Measurements from ENCODE around the gene TBC1D17.

TBC1D17 gene

GRCh38 chr19:49881672-49882394 lies 4.3 kb downstream of the TBC1D17 start:
- no peak overlapping the region for H3K4me3 ChIP-seq (replicated peaks; ENCODE audit: low read depth, low read length)
- DNase-seq (ENCODE audit: low read depth): peak; percentile 30
- TF ChIP-seq CTCF (IDR thresholded peaks at IDR 0.05; ENCODE audit: low read length, missing control alignments): no peak

- H3K4me3 ChIP-seq (replicated peaks; ENCODE audit: low read depth, low read length): no peak overlapping the region
- DNase-seq (ENCODE audit: low read depth): no peak
- TF ChIP-seq CTCF (IDR thresholded peaks at IDR 0.05; ENCODE audit: low read length, missing control alignments): no peak
Measured at GRCh38 chr19:49882643-49883042, 5.1 kb downstream of the TBC1D17 start.

- no peak for TF ChIP-seq CTCF (IDR thresholded peaks at IDR 0.05; ENCODE audit: low read length, missing control alignments)
- no peak overlapping the region for H3K4me3 ChIP-seq (replicated peaks; ENCODE audit: low read depth, low read length)
Measured at GRCh38 chr19:49883094-49883493, 5.6 kb downstream of the TBC1D17 start.

GRCh38 chr19:49884109-49884508 lies 6.6 kb downstream of the TBC1D17 start:
- DNase-seq (ENCODE audit: low read depth): no peak
- no peak overlapping the region for H3K4me3 ChIP-seq (replicated peaks; ENCODE audit: low read depth, low read length)
- no peak for TF ChIP-seq CTCF (IDR thresholded peaks at IDR 0.05; ENCODE audit: low read length, missing control alignments)

More at GRCh38 chr19:49883094-49883493, 5.6 kb downstream of the TBC1D17 start:
- no peak for DNase-seq (ENCODE audit: low read depth)

GRCh38 chr19:49884760-49885159 lies 7.3 kb downstream of the TBC1D17 start:
- no peak for TF ChIP-seq CTCF (IDR thresholded peaks at IDR 0.05; ENCODE audit: low read length, missing control alignments)
- H3K4me3 ChIP-seq (replicated peaks; ENCODE audit: low read depth, low read length): no peak overlapping the region
- DNase-seq (ENCODE audit: low read depth): no peak

- no peak for TF ChIP-seq CTCF (IDR thresholded peaks at IDR 0.05; ENCODE audit: low read length, missing control alignments)
- DNase-seq (ENCODE audit: low read depth): no peak
- H3K4me3 ChIP-seq (replicated peaks; ENCODE audit: low read depth, low read length): no peak overlapping the region
Measured at GRCh38 chr19:49887037-49887664, 9.6 kb downstream of the TBC1D17 start.
